ENCODE measurements around the gene CLIC4.
"Not testable (repeated sequence)": the region's sequence is repeated elsewhere in the genome, so short reads cannot be mapped to it uniquely, and the experiment has no call there.

The CLIC4 gene

DNA sequence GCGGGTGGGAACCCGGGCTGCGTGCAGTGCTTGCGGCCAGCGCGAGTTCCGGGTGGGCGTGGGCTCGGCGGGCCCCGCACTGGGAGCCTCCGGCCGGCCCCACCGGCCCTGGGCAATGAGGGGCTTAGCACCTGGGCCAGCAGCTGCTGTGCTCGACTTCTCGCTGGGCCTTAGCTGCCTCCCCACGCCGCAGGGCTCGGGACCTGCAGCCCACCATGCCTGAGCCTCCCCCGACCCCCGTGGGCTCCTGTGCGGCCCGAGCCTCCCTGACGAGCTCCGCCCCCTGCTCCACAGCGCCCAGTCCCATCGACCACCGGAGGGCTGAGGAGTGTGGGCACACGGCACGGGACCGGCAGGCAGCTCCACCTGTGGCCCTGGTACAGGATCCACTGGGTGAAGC, 23.7 kb upstream of the CLIC4 start:
- TF ChIP-seq CTCF (IDR thresholded peaks at IDR 0.05; ENCODE audit: borderline replicate concordance, control extremely low read depth, extremely low read depth, insufficient read depth, missing control alignments): no peak
- in situ Hi-C loops (cut with MboI; ENCODE audit: low sequenced_read_pairs, unreplicated experiment): no loop called here
- no peak for DNase-seq (ENCODE audit: low spot score)

DNA sequence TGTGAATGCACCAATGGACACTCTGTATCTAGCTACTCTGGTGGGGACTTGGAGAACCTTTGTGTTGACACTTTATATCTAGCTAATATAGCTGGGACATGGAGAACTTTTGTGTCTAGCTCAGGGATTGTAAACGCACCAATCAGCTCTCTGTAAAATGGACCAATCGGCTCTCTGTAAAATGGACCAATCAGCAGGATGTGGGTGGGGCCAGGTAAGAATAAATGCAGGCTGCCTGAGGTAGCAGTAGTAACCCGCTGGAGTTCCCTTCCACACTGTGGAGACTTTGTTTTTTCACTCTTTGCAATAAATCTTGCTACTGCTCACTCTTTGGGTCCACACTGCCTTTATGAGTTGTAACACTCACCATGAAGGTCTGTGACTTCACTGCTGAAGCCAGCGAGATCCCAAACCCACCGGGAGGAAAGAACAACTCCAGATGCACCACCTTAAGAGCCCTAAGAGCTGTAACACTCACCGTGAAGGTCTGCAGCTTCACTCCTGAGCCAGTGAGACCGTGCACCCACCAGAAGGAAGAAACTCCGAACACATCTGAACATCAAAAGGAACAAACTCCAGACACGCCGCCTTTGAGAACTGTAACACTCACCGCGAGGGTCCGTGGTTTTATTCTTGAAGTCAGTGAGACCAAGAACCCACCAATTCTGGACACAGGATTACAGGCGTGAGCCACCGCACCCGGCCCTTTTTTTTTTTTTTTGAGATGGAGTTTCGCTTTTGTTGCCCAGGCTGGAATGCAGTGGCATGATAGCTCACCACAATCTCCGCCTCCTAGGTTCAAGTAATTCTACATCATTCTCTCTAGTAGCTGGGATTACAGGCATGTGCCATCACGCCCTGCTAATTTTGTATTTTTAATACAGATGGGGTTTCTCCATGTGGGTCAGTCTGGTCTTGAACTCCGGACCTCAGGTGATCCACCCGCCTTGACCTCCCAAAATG, 22.9 kb upstream of the CLIC4 start:
- in situ Hi-C loops (cut with MboI; ENCODE audit: low sequenced_read_pairs, unreplicated experiment); DNase-seq (ENCODE audit: low spot score): not testable (repeated sequence)

DNA sequence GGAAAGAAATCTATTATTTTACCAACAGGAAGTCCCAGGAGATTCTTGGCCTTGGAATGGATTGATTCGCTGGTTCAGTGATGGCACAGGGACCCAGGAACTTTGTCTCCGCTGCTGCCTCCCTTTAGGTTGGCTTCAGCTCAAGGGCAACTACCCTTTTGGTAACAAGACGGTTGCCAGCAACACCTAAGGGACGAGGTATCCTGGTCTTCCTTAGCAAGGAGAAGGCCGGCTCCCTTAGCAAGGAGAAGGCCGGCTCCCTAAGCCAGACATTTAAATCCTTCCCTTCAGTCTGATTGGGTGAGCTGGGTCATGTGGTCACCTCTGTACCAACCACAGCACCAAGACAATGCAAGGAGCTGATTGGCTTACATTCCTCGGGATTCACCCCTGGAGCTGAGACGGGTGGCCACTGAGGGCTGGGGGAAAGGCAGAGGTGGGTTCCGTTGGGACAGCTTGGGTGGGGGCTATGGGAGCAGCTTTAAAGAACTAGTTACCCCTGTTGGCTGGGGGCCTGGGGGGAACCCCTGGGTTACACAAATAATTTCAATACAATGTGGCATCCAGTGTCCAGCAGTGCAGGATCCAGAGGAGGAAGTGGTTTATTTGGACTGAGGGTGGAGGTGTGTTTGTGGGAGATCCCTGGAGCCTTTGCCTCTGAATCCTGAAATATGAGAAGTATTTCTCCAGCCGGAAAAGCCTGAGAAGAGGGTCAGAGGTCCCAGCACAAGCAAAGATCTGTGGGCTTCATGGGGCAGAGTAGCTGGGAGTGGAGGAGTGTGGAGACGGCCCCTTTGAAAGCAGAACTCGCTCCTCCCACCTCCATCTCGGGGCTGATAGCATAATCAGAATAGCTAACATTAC, 20.7 kb upstream of the CLIC4 start:
- in situ Hi-C loops (cut with MboI; ENCODE audit: low sequenced_read_pairs, unreplicated experiment): no loop called here
- no peak for DNase-seq (ENCODE audit: low spot score)
- TF ChIP-seq CTCF (IDR thresholded peaks at IDR 0.05; ENCODE audit: borderline replicate concordance, control extremely low read depth, extremely low read depth, insufficient read depth, missing control alignments): no peak

GRCh38 chr1:24725209-24725651, 20.0 kb upstream of the CLIC4 start:
- in situ Hi-C loops (cut with MboI; ENCODE audit: low sequenced_read_pairs, unreplicated experiment): no loop called here
- no peak for DNase-seq (ENCODE audit: low spot score)
- no peak for TF ChIP-seq CTCF (IDR thresholded peaks at IDR 0.05; ENCODE audit: borderline replicate concordance, control extremely low read depth, extremely low read depth, insufficient read depth, missing control alignments)

DNA sequence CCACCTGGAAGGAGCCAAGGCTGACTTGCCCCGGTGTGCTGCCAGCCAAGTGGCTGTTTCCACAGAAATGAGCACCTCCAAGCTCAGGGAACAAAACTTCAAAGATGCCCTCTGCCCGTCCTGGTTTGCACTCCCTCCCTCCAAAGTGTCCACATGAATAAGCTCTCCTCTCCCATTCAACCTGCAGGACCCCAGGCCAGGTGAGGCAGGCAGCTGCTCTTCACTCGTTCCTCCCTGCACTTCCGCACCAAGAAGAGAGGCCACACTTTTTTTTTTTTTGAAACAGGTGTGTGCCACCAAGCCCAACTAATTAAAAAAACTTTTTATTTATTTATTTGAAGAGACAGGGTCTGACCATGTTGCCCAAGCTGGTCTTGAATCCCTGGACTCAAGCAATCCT, 18.5 kb upstream of the CLIC4 start:
- DNase-seq (ENCODE audit: low spot score): no peak
- no peak for TF ChIP-seq CTCF (IDR thresholded peaks at IDR 0.05; ENCODE audit: borderline replicate concordance, control extremely low read depth, extremely low read depth, insufficient read depth, missing control alignments)
- in situ Hi-C loops (cut with MboI; ENCODE audit: low sequenced_read_pairs, unreplicated experiment): no loop called here

GRCh38 chr1:24727501-24728216, 17.6 kb upstream of the CLIC4 start:
- TF ChIP-seq CTCF (IDR thresholded peaks at IDR 0.05; ENCODE audit: borderline replicate concordance, control extremely low read depth, extremely low read depth, insufficient read depth, missing control alignments): no peak
- in situ Hi-C loops (cut with MboI; ENCODE audit: low sequenced_read_pairs, unreplicated experiment): no loop called here
- DNase-seq (ENCODE audit: low spot score): peak; percentile 74
